ENCODE results near the gene COL4A1. TPM values are rescaled to one million over a fixed set of nuclear protein-coding genes. Genes with fewer than 3 reads are reported as not detected.

Gene COL4A1
- polyA plus RNA-seq, 1 of the 3 experiments (the other 2 are of a cell fraction): 30.3 TPM

GRCh38 chr13:110347535-110348308 is 40.8 kb upstream of the COL4A1 start (continued):
- TF ChIP-seq RAD21 (IDR thresholded peaks at IDR 0.05; ENCODE audit: low read length) (no peak), ZBTB33 (IDR thresholded peaks at IDR 0.05; ENCODE audit: borderline replicate concordance, low read depth) (no peak), NFIC (IDR thresholded peaks at IDR 0.05; ENCODE audit: borderline replicate concordance) (peak; percentile 62), USF1 (IDR thresholded peaks at IDR 0.05; ENCODE audit: borderline replicate concordance, low read depth) (no peak), TEAD4 (IDR thresholded peaks at IDR 0.05; ENCODE audit: borderline replicate concordance, insufficient read depth) (no peak)
- TF ChIP-seq, protein P1, sequence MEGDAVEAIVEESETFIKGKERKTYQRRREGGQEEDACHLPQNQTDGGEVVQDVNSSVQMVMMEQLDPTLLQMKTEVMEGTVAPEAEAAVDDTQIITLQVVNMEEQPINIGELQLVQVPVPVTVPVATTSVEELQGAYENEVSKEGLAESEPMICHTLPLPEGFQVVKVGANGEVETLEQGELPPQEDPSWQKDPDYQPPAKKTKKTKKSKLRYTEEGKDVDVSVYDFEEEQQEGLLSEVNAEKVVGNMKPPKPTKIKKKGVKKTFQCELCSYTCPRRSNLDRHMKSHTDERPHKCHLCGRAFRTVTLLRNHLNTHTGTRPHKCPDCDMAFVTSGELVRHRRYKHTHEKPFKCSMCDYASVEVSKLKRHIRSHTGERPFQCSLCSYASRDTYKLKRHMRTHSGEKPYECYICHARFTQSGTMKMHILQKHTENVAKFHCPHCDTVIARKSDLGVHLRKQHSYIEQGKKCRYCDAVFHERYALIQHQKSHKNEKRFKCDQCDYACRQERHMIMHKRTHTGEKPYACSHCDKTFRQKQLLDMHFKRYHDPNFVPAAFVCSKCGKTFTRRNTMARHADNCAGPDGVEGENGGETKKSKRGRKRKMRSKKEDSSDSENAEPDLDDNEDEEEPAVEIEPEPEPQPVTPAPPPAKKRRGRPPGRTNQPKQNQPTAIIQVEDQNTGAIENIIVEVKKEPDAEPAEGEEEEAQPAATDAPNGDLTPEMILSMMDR (IDR thresholded peaks at IDR 0.05): no peak

- peaks cover 83% of the 10 kb centered on the region for H3K79me2 ChIP-seq (ENCODE audit: insufficient read depth)
Observed at GRCh38 chr13:110347088-110347487, 40.1 kb upstream of the COL4A1 start.

More at GRCh38 chr13:110347088-110347487, 40.1 kb upstream of the COL4A1 start:
- DNase-seq: no peak
- peak overlapping the region in 1 of 2 experiments; percentile 88; a peak in 2 of 4 replicates for H3K27ac ChIP-seq (ENCODE audit: low read depth in 2 of 2, low read length in 1 of 2)
- peaks cover 44% of the 10 kb centered on the region for H3F3A ChIP-seq (replicated peaks; ENCODE audit: insufficient read depth)
- no peak for TF ChIP-seq NRF1 (IDR thresholded peaks at IDR 0.05; ENCODE audit: low read depth, low read length)
- TF ChIP-seq EP300 (IDR thresholded peaks at IDR 0.05; ENCODE audit: borderline replicate concordance in 1 of 2, low read depth in 1 of 2, low read length in 1 of 2): no peak
- TF ChIP-seq ZBTB33 (IDR thresholded peaks at IDR 0.05; ENCODE audit: borderline replicate concordance, low read depth): no peak
- TF ChIP-seq, protein P2, sequence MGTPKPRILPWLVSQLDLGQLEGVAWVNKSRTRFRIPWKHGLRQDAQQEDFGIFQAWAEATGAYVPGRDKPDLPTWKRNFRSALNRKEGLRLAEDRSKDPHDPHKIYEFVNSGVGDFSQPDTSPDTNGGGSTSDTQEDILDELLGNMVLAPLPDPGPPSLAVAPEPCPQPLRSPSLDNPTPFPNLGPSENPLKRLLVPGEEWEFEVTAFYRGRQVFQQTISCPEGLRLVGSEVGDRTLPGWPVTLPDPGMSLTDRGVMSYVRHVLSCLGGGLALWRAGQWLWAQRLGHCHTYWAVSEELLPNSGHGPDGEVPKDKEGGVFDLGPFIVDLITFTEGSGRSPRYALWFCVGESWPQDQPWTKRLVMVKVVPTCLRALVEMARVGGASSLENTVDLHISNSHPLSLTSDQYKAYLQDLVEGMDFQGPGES (IDR thresholded peaks at IDR 0.05; ENCODE audit: low read depth, low read length): no peak
- TF ChIP-seq JUND (IDR thresholded peaks at IDR 0.05): no peak
- TF ChIP-seq RXRA (IDR thresholded peaks at IDR 0.05; ENCODE audit: borderline replicate concordance, low read depth): no peak
- no peak for TF ChIP-seq EZH2phosphoT487 (IDR thresholded peaks at IDR 0.05; ENCODE audit: borderline replicate concordance, low read depth)
- TF ChIP-seq MEF2A (IDR thresholded peaks at IDR 0.05; ENCODE audit: borderline replicate concordance, low read depth): no peak
- TF ChIP-seq ELF1 (IDR thresholded peaks at IDR 0.05): no peak
- peak overlapping the region; percentile 62; the same call in 1 of the 2 replicates for H3K4me2 ChIP-seq
- no peaks in the 10 kb centered on the region for H4K20me1 ChIP-seq (ENCODE audit: insufficient read depth)
- peaks cover 0 to 20% of the 10 kb centered on the region in 2 experiments for H3K36me3 ChIP-seq (replicated peaks in 1 of 2; ENCODE audit: control insufficient read depth in 1 of 2, insufficient read depth in 2 of 2, low read length in 1 of 2)
- ChIA-PET POLR2A (no interaction called here), CTCF (no interaction called here)
- peaks cover 13 to 30% of the 10 kb centered on the region in 2 experiments; a peak in 2 of 4 replicates for H3K4me1 ChIP-seq (ENCODE audit: control insufficient read depth in 1 of 2, insufficient read depth in 2 of 2, low read depth in 1 of 2, low read length in 1 of 2)
- H3K9me2 ChIP-seq: no peaks in the 10 kb centered on the region
- peak overlapping the region in 1 of 2 experiments; percentile 36; a peak in 2 of 4 replicates for H3K4me3 ChIP-seq (ENCODE audit: low read depth in 2 of 2, low read length in 1 of 2)
- 71% methylated on average over 1 of the region's 3 CpGs for WGBS (ENCODE audit: low lambda C conversion rate)
- no peaks in the 10 kb centered on the region for H3K9me3 ChIP-seq
- H3K27me3 ChIP-seq (ENCODE audit: insufficient read depth): no peaks in the 10 kb centered on the region
- H3K9ac ChIP-seq: peak overlapping the region; percentile 15; the same call in 1 of the 2 replicates
- no peak overlapping the region for H2AFZ ChIP-seq (ENCODE audit: low read depth)
